Measurements from ENCODE around the gene SPRN. TPM values are rescaled to one million over a fixed set of nuclear protein-coding genes. Genes with fewer than 3 reads are reported as not detected.
"Not testable (repeated sequence)": the region's sequence is repeated elsewhere in the genome, so short reads cannot be mapped to it uniquely, and the experiment has no call there.

The SPRN gene
- total RNA-seq, 1 donor from 2014 or later: 0.12 TPM

DNA sequence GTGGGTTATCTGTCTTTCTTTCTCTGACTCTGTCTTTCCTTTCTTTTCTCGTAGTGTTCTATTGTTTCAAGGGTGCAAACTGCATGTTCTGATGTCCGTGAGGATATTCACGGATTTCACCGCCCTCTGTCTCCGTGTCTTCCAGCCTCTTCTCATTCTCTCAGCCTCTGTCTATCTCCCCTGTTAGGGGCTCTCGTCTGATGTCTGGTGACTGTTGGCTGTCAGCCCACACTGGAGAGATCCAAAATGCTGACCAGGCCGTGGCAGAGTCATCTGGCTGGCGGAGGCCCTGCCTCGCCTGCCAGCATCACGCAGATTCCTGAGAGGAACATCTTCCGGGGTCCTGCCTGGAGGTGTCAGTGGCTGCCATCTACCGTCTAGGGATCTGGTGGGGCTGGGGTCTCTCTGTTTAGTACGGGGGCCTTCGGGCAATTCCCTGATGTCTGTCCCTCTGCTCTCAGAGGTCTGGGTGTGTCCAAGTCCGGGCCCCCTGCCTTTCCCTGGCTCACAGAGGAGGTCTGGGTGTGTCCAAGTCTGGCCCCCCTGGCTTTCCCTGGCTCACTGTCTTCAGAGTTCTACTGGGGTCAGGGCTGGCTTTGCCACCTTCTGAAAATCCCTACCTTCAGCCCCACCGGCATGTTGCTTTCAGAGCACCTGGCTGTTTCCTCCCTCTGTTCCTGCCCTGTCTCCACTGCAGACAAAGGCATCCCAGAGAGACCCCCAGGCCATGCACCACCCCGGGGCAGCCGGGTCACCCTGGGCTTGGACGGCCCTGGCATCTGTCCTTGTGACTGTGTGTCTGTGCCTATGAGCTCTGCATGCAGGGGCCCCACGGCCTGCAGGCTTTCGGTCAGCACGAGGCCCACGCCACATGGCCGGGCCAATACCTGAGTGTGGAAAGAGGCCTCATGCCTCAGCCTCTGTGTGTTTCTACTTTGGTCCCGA lies 15.4 kb upstream of the SPRN start:
- TF ChIP-seq, protein P1, sequence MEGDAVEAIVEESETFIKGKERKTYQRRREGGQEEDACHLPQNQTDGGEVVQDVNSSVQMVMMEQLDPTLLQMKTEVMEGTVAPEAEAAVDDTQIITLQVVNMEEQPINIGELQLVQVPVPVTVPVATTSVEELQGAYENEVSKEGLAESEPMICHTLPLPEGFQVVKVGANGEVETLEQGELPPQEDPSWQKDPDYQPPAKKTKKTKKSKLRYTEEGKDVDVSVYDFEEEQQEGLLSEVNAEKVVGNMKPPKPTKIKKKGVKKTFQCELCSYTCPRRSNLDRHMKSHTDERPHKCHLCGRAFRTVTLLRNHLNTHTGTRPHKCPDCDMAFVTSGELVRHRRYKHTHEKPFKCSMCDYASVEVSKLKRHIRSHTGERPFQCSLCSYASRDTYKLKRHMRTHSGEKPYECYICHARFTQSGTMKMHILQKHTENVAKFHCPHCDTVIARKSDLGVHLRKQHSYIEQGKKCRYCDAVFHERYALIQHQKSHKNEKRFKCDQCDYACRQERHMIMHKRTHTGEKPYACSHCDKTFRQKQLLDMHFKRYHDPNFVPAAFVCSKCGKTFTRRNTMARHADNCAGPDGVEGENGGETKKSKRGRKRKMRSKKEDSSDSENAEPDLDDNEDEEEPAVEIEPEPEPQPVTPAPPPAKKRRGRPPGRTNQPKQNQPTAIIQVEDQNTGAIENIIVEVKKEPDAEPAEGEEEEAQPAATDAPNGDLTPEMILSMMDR (IDR thresholded peaks at IDR 0.05; ENCODE audit: unreplicated experiment): no peak
- DNase-seq (ENCODE audit: low spot score, unreplicated experiment): no peak
- no peak overlapping the region for H3K27ac Mint-ChIP-seq
- H3K36me3 Mint-ChIP-seq (ENCODE audit: insufficient read depth): peaks cover 3% of the 10 kb centered on the region
- no peaks in the 10 kb centered on the region for H3K27me3 Mint-ChIP-seq
- no peak overlapping the region for H3K4me3 Mint-ChIP-seq (ENCODE audit: low read depth)
- no peaks in the 10 kb centered on the region for H3K4me1 Mint-ChIP-seq (ENCODE audit: low read depth)
- peaks cover 36% of the 10 kb centered on the region for H3K9me3 Mint-ChIP-seq (ENCODE audit: low read depth)

DNA sequence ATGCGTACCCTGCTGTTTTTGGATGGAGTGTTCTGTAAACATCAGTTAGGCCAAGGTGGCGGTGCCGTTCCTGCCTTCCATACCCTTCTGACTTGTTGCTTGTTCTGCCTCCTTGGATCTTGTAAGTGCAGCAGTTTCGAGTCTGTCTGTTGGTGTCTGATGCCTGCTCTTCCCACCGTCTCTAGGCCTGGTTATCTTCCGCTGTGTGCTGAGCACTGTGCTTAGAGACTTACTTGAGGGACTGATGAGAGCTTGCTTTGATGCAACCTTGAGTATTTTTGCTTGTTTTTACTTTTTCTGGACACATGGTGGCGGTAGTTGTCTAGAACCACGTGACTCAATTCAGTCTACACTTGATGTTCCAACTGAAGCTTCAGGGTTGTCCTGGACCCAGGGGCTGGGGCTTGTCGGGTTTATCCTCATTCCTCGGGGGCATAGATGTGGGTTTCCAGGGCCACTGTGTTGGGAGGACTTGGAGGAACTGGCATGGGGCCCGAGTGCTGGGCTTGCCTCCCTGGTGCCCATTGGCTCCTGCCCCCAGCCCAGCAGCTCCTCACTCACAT lies 14.4 kb upstream of the SPRN start:
- H3K9me3 Mint-ChIP-seq (ENCODE audit: low read depth): peaks cover 34% of the 10 kb centered on the region
- H3K36me3 Mint-ChIP-seq (ENCODE audit: insufficient read depth): peaks cover 3% of the 10 kb centered on the region
- no peaks in the 10 kb centered on the region for H3K27me3 Mint-ChIP-seq
- DNase-seq (ENCODE audit: low spot score, unreplicated experiment): no peak
- no peak overlapping the region for H3K4me3 Mint-ChIP-seq (ENCODE audit: low read depth)
- TF ChIP-seq, protein P1 (IDR thresholded peaks at IDR 0.05; ENCODE audit: unreplicated experiment): no peak
- no peak overlapping the region for H3K27ac Mint-ChIP-seq
- no peaks in the 10 kb centered on the region for H3K4me1 Mint-ChIP-seq (ENCODE audit: low read depth)

DNA sequence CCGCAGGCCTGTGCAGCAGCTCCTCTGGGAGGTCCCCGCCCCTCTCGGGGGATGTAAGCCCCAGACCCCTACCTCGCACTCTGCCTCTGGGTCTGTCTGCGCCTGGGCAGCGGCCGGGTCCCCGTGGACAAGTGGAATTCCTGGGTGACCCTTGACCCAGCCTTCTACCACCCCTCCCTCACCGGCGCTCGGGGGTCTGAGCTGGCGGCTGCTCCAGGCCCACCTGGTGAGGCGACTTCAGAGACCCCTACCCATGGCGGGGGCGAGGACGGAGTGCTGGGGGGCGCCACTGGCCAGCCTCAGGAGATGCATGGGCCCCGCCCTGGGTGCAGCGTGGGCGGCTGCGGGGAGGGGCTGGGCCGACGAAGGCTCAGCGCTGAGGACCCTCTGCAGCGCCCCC lies 8.4 kb upstream of the SPRN start:
- not testable (repeated sequence) for H3K27me3 Mint-ChIP-seq; DNase-seq (ENCODE audit: low spot score, unreplicated experiment); H3K4me3 Mint-ChIP-seq (ENCODE audit: low read depth); H3K4me1 Mint-ChIP-seq (ENCODE audit: low read depth); H3K36me3 Mint-ChIP-seq (ENCODE audit: insufficient read depth); H3K27ac Mint-ChIP-seq
- H3K9me3 Mint-ChIP-seq (ENCODE audit: low read depth): peaks cover 20% of the 10 kb centered on the region

DNA sequence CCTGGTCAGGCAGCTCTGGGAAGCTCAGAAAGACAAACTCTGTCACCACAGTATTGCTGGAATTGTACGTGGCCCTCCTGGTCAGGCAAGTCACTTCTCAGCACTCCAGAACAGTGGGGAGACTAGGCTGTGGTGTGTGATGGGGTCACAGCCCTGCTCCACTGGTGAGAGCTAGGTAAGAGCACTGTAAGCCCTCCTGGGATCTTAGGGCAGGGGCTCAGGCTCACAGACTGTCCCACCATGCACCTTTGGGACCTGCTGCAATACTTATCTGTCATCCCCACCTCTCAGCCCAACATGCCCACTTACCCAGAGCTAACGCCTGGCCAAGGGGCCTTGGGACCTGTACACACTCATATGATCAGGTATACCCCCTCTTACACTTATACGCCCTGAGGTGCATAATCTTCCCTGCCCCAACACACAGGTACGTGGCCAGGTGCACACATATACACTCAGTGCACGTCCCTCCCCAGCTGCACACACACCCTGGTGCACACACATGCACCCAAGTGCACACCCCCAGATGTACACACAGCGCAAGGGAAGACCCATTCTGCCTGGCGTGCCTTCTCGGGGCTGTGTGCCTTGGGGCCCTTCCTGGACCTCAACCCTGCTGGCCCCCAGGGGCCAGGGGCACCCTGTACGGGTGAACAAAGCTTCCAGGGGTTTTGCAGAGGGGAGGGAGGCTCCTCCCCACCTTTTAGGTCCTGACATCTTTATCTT lies 7.6 kb upstream of the SPRN start:
- not testable (repeated sequence) for H3K36me3 Mint-ChIP-seq (ENCODE audit: insufficient read depth); DNase-seq (ENCODE audit: low spot score, unreplicated experiment); H3K4me1 Mint-ChIP-seq (ENCODE audit: low read depth); H3K27me3 Mint-ChIP-seq; H3K27ac Mint-ChIP-seq; H3K4me3 Mint-ChIP-seq (ENCODE audit: low read depth)
- peaks cover 16% of the 10 kb centered on the region for H3K9me3 Mint-ChIP-seq (ENCODE audit: low read depth)

- H3K4me1 Mint-ChIP-seq (ENCODE audit: low read depth); H3K27ac Mint-ChIP-seq; H3K4me3 Mint-ChIP-seq (ENCODE audit: low read depth); DNase-seq (ENCODE audit: low spot score, unreplicated experiment); H3K9me3 Mint-ChIP-seq (ENCODE audit: low read depth); H3K36me3 Mint-ChIP-seq (ENCODE audit: insufficient read depth); H3K27me3 Mint-ChIP-seq: not testable (repeated sequence)
Observed at GRCh38 chr10:133429571-133429970, 5.1 kb upstream of the SPRN start.

DNA sequence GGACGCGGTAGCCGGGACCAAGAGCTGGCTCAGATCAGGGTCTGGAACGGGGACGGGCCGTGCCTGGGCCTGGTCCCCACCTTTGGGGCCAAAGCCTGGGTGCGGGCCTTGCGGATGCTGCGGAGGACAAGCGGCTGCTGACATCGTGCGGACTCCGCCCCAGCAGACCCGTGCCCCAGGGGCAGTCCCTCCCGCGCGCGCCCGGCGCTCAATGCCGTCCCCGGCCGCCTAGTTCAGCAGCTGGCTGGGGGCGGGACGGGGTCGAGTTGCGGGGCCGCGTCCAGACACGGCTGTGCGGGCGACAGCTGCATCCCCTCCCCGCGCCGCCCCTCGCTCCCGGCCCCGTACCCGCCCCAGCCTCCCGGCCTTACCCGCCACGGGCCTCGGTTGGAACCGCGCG lies 323 bp downstream of the SPRN start:
- not testable (repeated sequence) for DNase-seq (ENCODE audit: low spot score, unreplicated experiment); H3K27ac Mint-ChIP-seq; H3K4me1 Mint-ChIP-seq (ENCODE audit: low read depth); H3K4me3 Mint-ChIP-seq (ENCODE audit: low read depth); H3K36me3 Mint-ChIP-seq (ENCODE audit: insufficient read depth); H3K9me3 Mint-ChIP-seq (ENCODE audit: low read depth); H3K27me3 Mint-ChIP-seq
